ENCODE measurements around the gene LDB1. TPM values are rescaled to one million over a fixed set of nuclear protein-coding genes. Genes with fewer than 3 reads are reported as not detected.

The LDB1 gene
- total and polyA plus RNA-seq, 10 of the 15 experiments (the other 5 are each of a cell fraction or from before 2014, with no cell fraction given) = 1.7 to 71.5 (median 36.9) TPM

DNA sequence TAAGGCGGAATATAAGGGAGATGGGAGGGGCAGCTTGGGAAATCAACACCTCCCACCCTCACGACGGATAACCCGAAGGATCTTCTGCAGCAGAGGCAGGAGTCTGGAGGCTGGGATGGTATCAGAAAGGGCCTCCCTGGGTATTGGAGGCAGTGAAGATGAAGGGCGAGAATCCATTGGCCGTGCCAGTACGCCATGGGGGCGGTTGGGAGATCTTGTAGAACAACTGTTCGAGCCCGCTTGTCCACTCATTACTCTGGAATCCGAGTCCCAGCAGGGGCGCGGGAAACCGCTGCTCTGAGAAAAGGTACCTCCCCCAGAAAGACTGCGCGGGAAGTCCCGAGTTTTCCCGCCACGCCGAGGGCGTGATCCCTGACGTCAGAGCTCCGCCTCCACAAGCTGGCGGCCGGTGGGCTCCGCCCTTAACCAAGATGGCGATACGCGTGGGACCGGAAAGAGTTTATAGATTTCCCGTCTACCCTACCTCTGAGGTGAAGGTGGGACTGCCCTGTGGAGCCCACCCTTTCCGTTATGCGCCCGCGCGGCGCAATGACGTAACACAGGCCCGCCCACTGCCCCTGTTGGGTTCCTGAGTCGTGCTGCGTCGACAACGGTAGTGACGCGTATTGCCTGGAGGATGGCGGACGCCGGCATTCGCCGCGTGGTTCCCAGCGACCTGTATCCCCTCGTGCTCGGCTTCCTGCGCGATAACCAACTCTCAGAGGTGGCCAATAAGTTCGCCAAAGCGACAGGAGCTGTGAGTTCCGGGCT, 31.8 kb upstream of the LDB1 start, which contains the start of gene NOLC1 (continued):
- TF ChIP-seq POLR2AphosphoS5 (IDR thresholded peaks at IDR 0.05; ENCODE audit: low read length) = peak; percentile 98
- TF ChIP-seq STAT3 (IDR thresholded peaks at IDR 0.05; ENCODE audit: low read depth, low read length) = no peak
- TF ChIP-seq IKZF2 (IDR thresholded peaks at IDR 0.05) = peak; percentile 38 to 40; a peak in 2 of 4 replicates
- TF ChIP-seq ASH2L (IDR thresholded peaks at IDR 0.05; ENCODE audit: borderline replicate concordance, low read depth) = no peak
- TF ChIP-seq, protein P1, sequence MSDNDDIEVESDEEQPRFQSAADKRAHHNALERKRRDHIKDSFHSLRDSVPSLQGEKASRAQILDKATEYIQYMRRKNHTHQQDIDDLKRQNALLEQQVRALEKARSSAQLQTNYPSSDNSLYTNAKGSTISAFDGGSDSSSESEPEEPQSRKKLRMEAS (IDR thresholded peaks at IDR 0.05; ENCODE audit: low read depth, low read length) = peak; percentile 94
- peak; percentile 84 for TF ChIP-seq TARDBP (IDR thresholded peaks at IDR 0.05; ENCODE audit: borderline replicate concordance)
- peak; percentile 46; the same call in 1 of the 2 replicates for TF ChIP-seq GATAD2B (conservative IDR thresholded peaks at IDR 0.05; ENCODE audit: low read depth)
- no peak for TF ChIP-seq EGR1 (IDR thresholded peaks at IDR 0.05; ENCODE audit: borderline replicate concordance in 1 of 2, low read depth in 2 of 2, low read length in 2 of 2)
- TF ChIP-seq, protein P2, sequence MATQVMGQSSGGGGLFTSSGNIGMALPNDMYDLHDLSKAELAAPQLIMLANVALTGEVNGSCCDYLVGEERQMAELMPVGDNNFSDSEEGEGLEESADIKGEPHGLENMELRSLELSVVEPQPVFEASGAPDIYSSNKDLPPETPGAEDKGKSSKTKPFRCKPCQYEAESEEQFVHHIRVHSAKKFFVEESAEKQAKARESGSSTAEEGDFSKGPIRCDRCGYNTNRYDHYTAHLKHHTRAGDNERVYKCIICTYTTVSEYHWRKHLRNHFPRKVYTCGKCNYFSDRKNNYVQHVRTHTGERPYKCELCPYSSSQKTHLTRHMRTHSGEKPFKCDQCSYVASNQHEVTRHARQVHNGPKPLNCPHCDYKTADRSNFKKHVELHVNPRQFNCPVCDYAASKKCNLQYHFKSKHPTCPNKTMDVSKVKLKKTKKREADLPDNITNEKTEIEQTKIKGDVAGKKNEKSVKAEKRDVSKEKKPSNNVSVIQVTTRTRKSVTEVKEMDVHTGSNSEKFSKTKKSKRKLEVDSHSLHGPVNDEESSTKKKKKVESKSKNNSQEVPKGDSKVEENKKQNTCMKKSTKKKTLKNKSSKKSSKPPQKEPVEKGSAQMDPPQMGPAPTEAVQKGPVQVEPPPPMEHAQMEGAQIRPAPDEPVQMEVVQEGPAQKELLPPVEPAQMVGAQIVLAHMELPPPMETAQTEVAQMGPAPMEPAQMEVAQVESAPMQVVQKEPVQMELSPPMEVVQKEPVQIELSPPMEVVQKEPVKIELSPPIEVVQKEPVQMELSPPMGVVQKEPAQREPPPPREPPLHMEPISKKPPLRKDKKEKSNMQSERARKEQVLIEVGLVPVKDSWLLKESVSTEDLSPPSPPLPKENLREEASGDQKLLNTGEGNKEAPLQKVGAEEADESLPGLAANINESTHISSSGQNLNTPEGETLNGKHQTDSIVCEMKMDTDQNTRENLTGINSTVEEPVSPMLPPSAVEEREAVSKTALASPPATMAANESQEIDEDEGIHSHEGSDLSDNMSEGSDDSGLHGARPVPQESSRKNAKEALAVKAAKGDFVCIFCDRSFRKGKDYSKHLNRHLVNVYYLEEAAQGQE (IDR thresholded peaks at IDR 0.05; ENCODE audit: low read depth, low read length) = no peak
- no peak for TF ChIP-seq MYB (IDR thresholded peaks at IDR 0.05; ENCODE audit: borderline replicate concordance, low read depth, low read length)
- no peak for TF ChIP-seq ZNF274 (IDR thresholded peaks at IDR 0.05; ENCODE audit: insufficient read depth, insufficient read length)
- no peak for TF ChIP-seq CBX5 (IDR thresholded peaks at IDR 0.05; ENCODE audit: low read depth)
- TF ChIP-seq SUPT20H (IDR thresholded peaks at IDR 0.05; ENCODE audit: borderline replicate concordance, control insufficient read depth, low read depth, low read length) = no peak
- TF ChIP-seq ZZZ3 (IDR thresholded peaks at IDR 0.05; ENCODE audit: control insufficient read depth, insufficient read length, low read depth) = no peak
- TF ChIP-seq, protein P3, sequence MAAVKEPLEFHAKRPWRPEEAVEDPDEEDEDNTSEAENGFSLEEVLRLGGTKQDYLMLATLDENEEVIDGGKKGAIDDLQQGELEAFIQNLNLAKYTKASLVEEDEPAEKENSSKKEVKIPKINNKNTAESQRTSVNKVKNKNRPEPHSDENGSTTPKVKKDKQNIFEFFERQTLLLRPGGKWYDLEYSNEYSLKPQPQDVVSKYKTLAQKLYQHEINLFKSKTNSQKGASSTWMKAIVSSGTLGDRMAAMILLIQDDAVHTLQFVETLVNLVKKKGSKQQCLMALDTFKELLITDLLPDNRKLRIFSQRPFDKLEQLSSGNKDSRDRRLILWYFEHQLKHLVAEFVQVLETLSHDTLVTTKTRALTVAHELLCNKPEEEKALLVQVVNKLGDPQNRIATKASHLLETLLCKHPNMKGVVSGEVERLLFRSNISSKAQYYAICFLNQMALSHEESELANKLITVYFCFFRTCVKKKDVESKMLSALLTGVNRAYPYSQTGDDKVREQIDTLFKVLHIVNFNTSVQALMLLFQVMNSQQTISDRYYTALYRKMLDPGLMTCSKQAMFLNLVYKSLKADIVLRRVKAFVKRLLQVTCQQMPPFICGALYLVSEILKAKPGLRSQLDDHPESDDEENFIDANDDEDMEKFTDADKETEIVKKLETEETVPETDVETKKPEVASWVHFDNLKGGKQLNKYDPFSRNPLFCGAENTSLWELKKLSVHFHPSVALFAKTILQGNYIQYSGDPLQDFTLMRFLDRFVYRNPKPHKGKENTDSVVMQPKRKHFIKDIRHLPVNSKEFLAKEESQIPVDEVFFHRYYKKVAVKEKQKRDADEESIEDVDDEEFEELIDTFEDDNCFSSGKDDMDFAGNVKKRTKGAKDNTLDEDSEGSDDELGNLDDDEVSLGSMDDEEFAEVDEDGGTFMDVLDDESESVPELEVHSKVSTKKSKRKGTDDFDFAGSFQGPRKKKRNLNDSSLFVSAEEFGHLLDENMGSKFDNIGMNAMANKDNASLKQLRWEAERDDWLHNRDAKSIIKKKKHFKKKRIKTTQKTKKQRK (IDR thresholded peaks at IDR 0.05; ENCODE audit: low read depth, low read length) = no peak; the same call in 1 of the 2 replicates
- TF ChIP-seq, protein P4, sequence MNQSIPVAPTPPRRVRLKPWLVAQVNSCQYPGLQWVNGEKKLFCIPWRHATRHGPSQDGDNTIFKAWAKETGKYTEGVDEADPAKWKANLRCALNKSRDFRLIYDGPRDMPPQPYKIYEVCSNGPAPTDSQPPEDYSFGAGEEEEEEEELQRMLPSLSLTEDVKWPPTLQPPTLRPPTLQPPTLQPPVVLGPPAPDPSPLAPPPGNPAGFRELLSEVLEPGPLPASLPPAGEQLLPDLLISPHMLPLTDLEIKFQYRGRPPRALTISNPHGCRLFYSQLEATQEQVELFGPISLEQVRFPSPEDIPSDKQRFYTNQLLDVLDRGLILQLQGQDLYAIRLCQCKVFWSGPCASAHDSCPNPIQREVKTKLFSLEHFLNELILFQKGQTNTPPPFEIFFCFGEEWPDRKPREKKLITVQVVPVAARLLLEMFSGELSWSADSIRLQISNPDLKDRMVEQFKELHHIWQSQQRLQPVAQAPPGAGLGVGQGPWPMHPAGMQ (IDR thresholded peaks at IDR 0.05; ENCODE audit: borderline replicate concordance) = no peak
- TF ChIP-seq, protein P5, sequence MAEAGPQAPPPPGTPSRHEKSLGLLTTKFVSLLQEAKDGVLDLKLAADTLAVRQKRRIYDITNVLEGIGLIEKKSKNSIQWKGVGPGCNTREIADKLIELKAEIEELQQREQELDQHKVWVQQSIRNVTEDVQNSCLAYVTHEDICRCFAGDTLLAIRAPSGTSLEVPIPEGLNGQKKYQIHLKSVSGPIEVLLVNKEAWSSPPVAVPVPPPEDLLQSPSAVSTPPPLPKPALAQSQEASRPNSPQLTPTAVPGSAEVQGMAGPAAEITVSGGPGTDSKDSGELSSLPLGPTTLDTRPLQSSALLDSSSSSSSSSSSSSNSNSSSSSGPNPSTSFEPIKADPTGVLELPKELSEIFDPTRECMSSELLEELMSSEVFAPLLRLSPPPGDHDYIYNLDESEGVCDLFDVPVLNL (IDR thresholded peaks at IDR 0.05; ENCODE audit: low read depth, low read length) = peak; percentile 97

All from GM12878 (cell line).